Measurements from ENCODE around the gene PCDHGA8. TPM values are rescaled to one million over a fixed set of nuclear protein-coding genes. Genes with fewer than 3 reads are reported as not detected.
"Not testable (repeated sequence)": the region's sequence is repeated elsewhere in the genome, so short reads cannot be mapped to it uniquely, and the experiment has no call there.

PCDHGA8 gene
- total RNA-seq, 2 experiments from 2014 or later, result not detected

DNA sequence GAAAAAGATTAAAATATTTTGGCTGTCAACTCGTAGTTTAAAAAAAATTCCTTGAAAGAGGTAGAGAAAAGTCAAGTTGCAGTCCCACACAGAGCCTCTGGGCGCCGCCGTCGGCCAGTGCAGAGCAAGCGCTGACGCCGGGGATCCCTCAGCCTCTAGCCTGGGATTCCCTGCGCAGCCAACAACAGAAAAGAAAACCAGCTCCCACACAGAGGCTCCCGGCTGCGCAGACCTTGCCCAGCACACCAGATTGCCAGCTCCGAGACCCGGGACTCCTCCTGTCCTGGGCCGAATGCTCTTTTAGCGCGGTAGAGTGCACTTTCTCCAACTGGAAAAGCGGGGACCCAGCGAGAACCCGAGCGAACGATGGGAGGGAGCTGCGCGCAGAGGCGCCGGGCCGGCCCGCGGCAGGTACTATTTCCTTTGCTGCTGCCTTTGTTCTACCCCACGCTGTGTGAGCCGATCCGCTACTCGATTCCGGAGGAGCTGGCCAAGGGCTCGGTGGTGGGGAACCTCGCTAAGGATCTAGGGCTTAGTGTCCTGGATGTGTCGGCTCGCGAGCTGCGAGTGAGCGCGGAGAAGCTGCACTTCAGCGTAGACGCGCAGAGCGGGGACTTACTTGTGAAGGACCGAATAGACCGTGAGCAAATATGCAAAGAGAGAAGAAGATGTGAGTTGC lies 25.2 kb downstream of the PCDHGA8 start, which contains the start of gene PCDHGB7:
PCDHGB7 (plus strand) TSS at position 184 of the 679 bp plus-strand sequence; CDS start at position 367, 183 bp downstream.
- Mint-ChIP-seq H3K27me3 (peaks cover 91% of the 10 kb centered on the region), H3K4me1 (ENCODE audit: low read depth) (peaks cover 27% of the 10 kb centered on the region), H3K9me3 (peaks cover 26% of the 10 kb centered on the region), H3K36me3 (ENCODE audit: low read depth) (peaks cover 64% of the 10 kb centered on the region), H3K4me3 (peak within 1 kb of the TSS; percentile 48), H3K27ac (peak within 1 kb of the TSS; percentile 41)
- intact Hi-C loops (cut with DNase I, micrococcal nuclease), result loop anchor here in 1 of 2 experiments (5.0 to 10.0 kb wide), 3 partner anchors 35 to 93 kb away; partner anchors contain the start of genes PCDHGA5, PCDHGA7 and TAF7
- H3K36me3 ChIP-seq (ENCODE audit: insufficient read depth, low read length); POLR2A ChIA-PET; H3K27ac ChIP-seq (ENCODE audit: low read depth in 1 of 2, low read length in 2 of 2): not testable (repeated sequence)
- Histone ChIP-seq H3K9me3 (ENCODE audit: control insufficient read depth in 1 of 2, insufficient read depth in 1 of 2, low read length in 2 of 2) (peaks cover 52 to 65% of the 10 kb centered on the region in 2 experiments), H3K4me3 (ENCODE audit: low read length) (peak within 1 kb of the TSS; percentile 21), H3K4me1 (ENCODE audit: insufficient read depth, low read length) (peaks cover 22% of the 10 kb centered on the region), H3K27me3 (ENCODE audit: control insufficient read depth in 1 of 2, insufficient read depth in 2 of 2, low read length in 2 of 2) (peaks cover 69 to 95% of the 10 kb centered on the region in 2 experiments)
- ATAC-seq (ENCODE audit: poor library complexity), result peak; percentile 44
- TF ChIP-seq, protein P1, sequence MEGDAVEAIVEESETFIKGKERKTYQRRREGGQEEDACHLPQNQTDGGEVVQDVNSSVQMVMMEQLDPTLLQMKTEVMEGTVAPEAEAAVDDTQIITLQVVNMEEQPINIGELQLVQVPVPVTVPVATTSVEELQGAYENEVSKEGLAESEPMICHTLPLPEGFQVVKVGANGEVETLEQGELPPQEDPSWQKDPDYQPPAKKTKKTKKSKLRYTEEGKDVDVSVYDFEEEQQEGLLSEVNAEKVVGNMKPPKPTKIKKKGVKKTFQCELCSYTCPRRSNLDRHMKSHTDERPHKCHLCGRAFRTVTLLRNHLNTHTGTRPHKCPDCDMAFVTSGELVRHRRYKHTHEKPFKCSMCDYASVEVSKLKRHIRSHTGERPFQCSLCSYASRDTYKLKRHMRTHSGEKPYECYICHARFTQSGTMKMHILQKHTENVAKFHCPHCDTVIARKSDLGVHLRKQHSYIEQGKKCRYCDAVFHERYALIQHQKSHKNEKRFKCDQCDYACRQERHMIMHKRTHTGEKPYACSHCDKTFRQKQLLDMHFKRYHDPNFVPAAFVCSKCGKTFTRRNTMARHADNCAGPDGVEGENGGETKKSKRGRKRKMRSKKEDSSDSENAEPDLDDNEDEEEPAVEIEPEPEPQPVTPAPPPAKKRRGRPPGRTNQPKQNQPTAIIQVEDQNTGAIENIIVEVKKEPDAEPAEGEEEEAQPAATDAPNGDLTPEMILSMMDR (IDR thresholded peaks at IDR 0.05), result peak; percentile 12
- CTCF ChIA-PET, result interaction anchor here (0.8 to 1.9 kb wide), 4 partner anchors 10 to 140 kb away, joined by 3 to 5 read pairs (median 4); partner anchors contain the start of gene PCDHGB6
- peak in 6 of 14 experiments; percentile 17 to 67 (median 48) for DNase-seq

DNA sequence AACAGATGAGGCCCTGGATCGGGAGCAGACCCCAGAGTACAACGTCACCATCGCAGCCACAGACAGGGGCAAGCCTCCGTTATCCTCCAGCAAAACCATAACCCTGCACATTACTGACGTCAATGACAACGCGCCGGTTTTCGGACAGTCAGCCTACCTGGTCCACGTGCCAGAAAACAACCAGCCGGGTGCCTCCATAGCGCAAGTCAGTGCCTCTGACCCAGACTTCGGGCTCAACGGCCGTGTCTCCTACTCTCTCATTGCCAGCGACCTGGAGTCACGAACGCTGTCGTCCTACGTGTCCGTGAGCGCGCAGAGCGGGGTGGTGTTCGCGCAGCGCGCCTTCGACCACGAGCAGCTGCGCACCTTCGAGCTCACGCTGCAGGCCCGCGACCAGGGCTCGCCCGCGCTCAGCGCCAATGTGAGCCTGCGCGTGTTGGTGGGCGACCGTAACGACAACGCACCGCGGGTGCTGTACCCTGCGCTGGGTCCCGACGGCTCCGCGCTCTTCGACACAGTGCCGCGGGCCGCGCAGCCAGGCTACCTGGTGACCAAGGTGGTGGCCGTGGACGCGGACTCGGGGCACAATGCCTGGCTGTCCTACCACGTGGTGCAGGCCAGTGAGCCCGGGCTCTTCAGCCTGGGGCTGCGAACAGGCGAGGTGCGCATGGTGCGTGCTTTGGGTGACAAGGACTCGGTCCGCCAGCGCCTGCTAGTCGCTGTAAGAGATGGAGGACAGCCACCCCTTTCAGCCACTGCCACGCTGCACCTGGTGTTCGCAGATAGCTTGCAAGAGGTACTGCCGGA lies 26.8 kb downstream of the PCDHGA8 start:
- ChIA-PET CTCF (interaction anchor here (2.4 kb wide), 1 partner anchor 145 kb away, joined by 7 read pairs; no protein-coding TSS in a partner anchor), POLR2A (no interaction called here)
- no peaks in the 10 kb centered on the region for H3K36me3 ChIP-seq (ENCODE audit: insufficient read depth, low read length)
- DNase-seq (no peak), ATAC-seq (ENCODE audit: poor library complexity) (no peak)
- H3K9me3 ChIP-seq (ENCODE audit: control insufficient read depth in 1 of 2, insufficient read depth in 1 of 2, low read length in 2 of 2), result peaks cover 53 to 61% of the 10 kb centered on the region in 2 experiments
- H3K27ac Mint-ChIP-seq, result peak overlapping the region; percentile 41
- H3K9me3 Mint-ChIP-seq, result peaks cover 31% of the 10 kb centered on the region
- peaks cover 54% of the 10 kb centered on the region for H3K36me3 Mint-ChIP-seq (ENCODE audit: low read depth)
- no peak overlapping the region for H3K4me3 ChIP-seq (ENCODE audit: low read length)
- peaks cover 11% of the 10 kb centered on the region for H3K4me1 ChIP-seq (ENCODE audit: insufficient read depth, low read length)
- peaks cover 89% of the 10 kb centered on the region for H3K27me3 Mint-ChIP-seq
- H3K4me1 Mint-ChIP-seq (ENCODE audit: low read depth), result peaks cover 10% of the 10 kb centered on the region
- intact Hi-C loops (cut with DNase I, micrococcal nuclease), result loop anchor here in 1 of 2 experiments (5.0 to 10.0 kb wide), 3 partner anchors 37 to 94 kb away; partner anchors contain the start of genes PCDHGA5, PCDHGA7 and TAF7
- H3K27ac ChIP-seq (ENCODE audit: low read depth in 1 of 2, low read length in 2 of 2), result no peak overlapping the region
- H3K27me3 ChIP-seq (ENCODE audit: control insufficient read depth in 1 of 2, insufficient read depth in 2 of 2, low read length in 2 of 2), result peaks cover 60 to 90% of the 10 kb centered on the region in 2 experiments
- TF ChIP-seq, protein P1 (IDR thresholded peaks at IDR 0.05), result no peak
- H3K4me3 Mint-ChIP-seq, result no peak overlapping the region

DNA sequence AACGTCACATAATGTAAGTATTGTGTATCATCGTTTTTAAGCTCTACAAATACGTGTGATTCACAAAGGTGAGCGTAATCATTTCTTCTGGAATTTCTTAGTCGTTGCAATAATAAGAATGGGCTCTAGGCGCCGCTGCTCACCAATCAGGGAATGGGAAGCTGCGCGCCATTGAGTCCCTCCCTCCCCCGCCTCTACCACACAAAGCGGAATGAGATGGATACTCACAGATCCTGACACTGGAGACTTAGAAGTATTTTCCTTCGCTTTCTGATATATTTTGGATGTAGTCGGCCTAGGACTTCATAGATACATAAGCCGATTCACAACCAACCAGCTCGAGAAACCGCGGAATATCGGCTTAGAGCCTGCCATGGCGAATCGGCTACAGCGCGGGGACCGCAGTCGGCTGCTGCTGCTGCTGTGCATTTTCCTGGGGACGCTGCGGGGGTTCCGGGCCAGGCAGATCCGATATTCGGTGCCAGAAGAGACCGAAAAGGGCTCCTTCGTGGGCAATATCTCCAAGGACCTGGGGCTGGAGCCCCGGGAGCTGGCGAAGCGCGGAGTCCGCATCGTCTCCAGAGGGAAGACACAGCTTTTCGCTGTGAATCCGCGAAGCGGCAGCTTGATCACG lies 28.5 kb downstream of the PCDHGA8 start, which contains the start of gene PCDHGA11:
PCDHGA11 (plus strand) TSS at position 197 of the 634 bp plus-strand sequence; CDS start at position 374, 177 bp downstream.
- CTCF ChIA-PET, result interaction anchor here (0.6 to 2.4 kb wide), 7 partner anchors 9 to 143 kb away, joined by 3 to 9 read pairs (median 5); partner anchors contain the start of genes PCDHGA10, PCDHGA5 and PCDHGB6
- Mint-ChIP-seq H3K4me3 (peak within 1 kb of the TSS; percentile 79), H3K9me3 (peaks cover 27% of the 10 kb centered on the region), H3K27ac (no peak within 1 kb of the TSS), H3K27me3 (peaks cover 89% of the 10 kb centered on the region), H3K4me1 (ENCODE audit: low read depth) (peaks cover 6% of the 10 kb centered on the region), H3K36me3 (ENCODE audit: low read depth) (peaks cover 48% of the 10 kb centered on the region)
- intact Hi-C loops (cut with DNase I, micrococcal nuclease), result no loop called here
- H3K36me3 ChIP-seq (ENCODE audit: insufficient read depth, low read length), result no peaks in the 10 kb centered on the region
- peaks cover 51 to 59% of the 10 kb centered on the region in 2 experiments for H3K9me3 ChIP-seq (ENCODE audit: control insufficient read depth in 1 of 2, insufficient read depth in 1 of 2, low read length in 2 of 2)
- POLR2A ChIA-PET, result interaction anchor here (0.9 kb wide), 1 partner anchor 92 kb away, joined by 3 read pairs; no protein-coding TSS in a partner anchor
- peaks cover 11% of the 10 kb centered on the region for H3K4me1 ChIP-seq (ENCODE audit: insufficient read depth, low read length)
- H3K27ac ChIP-seq (ENCODE audit: low read depth in 1 of 2, low read length in 2 of 2), result no peak within 1 kb of the TSS
- DNase-seq (peak in 4 of 14 experiments; percentile 44 to 59 (median 48)), ATAC-seq (ENCODE audit: poor library complexity) (no peak)
- H3K27me3 ChIP-seq (ENCODE audit: control insufficient read depth in 1 of 2, insufficient read depth in 2 of 2, low read length in 2 of 2), result peaks cover 57 to 92% of the 10 kb centered on the region in 2 experiments
- peak within 1 kb of the TSS; percentile 11 for H3K4me3 ChIP-seq (ENCODE audit: low read length)
- TF ChIP-seq, protein P1 (IDR thresholded peaks at IDR 0.05), result no peak
